HG03039 (cell line): ENCODE measurements around the gene ZBP1.
"Not testable (repeated sequence)": the region's sequence is repeated elsewhere in the genome, so short reads cannot be mapped to it uniquely, and the experiment has no call there.

Source experiments
- ATAC-seq: cut with Tn5 transposase; IDR thresholded peaks from one replicate; pipeline ENCODE4 v1.9.1; 2021; ENCODE audit warnings: mild to moderate bottlenecking, moderate library complexity; ENCODE audit not compliant: unreplicated experiment

Gene ZBP1

DNA sequence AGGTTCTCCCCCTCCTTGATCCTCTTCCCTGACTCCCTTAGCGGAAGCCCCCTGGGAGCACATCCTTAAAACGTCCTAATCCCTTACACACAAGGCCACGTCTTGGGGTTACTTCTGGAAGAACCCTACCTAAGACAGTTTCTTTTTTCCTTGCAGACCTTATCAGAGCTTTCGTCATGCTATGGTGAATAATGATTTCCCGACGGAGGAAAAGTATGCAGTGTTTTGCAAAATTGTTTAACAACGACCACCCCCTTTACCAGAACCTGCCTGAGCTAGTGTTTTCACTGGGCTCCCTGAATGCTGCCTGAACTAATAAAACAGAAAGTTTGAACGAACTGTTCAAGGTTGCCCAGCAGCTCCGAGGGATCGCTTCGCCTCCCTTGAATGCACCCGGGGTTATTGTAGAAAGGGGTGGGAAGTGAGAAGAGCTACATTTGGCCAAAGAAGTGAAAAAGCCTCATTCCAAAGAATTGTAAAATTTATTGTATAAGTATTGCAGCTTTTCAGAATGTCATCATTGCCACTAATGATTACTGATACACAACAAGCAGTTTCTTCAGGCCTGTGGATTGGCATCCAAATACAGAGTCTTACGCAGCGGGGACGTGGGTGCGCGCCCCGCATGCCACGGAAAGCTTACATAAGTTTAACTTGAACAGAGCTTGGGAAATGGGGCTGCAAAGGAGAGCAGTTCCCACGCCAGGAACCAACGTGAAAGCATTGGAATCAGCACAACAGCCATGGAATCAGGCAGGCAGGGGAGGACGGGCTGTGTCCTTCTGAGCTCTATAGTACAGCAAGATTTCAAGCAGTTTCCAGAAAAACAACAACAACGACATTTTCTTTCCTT lies 27.9 kb upstream of the ZBP1 start:
- no peak for ATAC-seq

DNA sequence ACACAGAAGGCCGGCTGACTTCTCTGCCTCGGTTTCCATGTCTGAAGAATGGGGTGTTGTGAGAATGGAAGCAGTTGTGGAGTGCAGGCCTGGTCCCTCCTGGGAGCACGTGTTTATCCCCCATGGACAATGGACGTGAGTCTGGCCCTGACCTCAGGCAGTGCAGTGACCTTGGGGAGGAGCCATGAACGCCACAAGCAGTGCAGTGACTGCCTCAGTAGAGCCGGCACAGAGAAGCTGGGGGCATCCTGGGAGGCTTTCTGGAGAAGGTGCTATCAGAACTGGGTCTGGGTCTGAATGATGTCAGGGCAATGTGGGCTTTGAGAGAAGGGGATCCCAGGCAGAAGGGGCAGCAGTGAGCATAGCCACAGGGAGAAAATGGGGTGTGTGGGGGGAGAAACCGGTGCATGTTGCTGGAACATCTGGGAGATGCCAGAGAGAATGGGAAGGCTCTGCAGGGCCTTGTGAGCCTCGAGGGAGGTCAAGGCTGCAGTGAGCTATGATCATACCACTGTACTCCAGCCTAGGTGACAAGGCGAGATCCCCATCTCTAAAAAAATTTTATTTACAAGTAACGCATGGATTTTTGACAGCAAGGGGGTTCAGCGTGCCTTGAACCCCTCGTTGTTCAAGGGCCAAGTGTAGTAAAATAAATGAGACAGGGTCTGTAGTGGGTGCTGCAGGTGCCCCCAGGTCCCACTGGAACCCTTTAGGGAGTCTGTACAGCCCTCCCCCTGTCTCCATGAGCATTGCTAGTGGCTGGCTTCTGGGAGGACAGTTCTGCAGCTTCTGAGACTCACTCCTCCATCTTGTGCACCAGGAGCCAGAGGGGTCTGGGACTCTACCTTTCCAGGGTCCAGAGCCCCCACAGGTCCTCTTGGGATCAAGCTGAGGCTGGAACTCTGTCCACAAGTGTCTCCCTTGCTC lies 27.0 kb upstream of the ZBP1 start:
- ATAC-seq, result no peak

DNA sequence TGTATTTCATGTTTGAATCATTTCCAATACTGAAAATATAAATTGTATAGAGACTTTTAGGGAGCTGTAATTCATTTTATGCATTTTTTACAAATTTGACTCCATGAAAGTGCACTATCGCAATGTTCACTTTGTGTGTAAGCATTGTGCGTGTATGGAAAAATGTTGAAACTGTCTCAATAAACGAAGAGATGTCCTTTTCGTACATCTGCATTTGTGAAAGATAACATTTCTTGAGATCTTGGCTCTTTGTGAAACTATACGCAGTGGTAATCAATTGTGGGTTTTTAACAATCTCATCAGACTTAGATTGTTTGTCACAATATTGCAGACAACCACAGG lies 18.6 kb upstream of the ZBP1 start:
- ATAC-seq, result no peak

DNA sequence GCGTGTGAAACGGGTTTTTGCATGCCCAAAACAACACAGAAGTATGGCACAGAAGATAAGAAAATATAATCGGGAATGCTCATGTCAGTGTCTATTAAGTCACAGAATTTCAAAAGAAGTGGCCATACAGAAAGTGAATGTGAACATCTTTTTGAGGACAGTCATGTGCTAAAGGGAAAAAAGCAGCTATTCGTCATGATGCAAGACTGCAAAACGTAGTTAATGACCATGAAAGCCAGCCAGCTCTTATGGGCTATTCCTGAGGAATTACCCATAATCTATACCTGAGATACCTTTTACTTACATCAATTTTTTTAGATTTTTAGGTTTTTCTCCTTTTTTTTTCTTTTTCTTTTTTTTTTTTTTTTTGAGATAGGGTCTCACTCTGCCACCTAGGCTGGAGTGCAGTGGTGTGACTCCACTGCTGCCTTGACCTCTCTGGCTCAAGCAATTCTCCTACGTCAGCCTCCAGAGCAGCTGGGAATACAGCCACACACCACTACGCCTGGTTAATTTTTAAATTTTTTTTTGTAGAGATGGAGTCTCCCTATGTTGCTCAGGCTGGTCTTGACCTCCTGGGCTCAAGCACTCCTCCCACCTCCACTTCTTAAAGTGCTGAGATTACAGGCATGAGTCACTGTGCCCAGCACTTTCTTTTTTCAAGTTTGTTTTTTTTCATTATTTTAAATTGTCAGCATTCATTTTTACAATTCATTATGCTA lies 18.1 kb upstream of the ZBP1 start:
- no peak for ATAC-seq

DNA sequence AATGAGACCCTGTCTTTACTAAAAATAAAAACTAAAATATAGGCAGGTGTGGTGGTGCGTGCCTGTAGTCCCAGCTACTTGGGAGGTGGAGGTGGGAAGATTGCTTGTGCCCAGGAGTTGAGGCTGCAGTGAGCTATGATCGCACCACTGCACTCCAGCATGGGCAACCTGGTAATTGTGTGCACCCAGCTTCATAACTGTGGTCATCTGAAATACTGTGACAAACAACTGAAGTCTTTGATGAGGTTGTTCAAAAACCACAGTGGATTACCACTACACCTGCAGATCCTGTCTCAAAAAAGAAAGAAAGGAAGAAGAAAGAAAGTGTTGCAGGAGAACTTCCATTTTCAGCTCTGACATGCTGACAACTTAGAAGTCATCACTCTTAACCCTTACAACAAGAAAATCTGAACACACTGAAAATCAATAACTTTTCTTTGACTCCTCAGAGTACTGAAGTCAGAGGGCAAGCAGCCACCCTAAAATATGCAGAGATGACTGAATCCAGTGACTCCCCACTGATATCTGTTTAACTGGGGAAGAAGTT lies 13.8 kb upstream of the ZBP1 start:
- no peak for ATAC-seq

DNA sequence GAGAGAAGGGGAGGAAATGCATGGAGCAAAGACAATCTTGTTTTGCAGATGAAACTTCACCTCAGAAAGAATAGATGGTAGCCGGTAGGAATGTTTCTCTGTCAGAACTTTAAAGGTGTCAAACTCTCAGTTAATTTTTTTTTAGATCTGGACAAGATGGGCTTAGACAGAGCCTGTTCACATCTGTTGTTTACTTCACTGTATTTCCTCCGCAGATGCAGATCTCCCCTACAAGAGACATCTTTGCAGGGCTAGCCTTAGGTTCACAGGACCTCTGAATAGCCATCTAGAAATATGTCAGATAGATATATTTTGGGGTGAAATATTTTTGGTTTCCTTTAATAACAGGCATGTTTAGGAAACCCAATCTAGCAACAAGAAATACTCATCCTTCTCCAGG lies 12.1 kb upstream of the ZBP1 start:
- ATAC-seq, result no peak

DNA sequence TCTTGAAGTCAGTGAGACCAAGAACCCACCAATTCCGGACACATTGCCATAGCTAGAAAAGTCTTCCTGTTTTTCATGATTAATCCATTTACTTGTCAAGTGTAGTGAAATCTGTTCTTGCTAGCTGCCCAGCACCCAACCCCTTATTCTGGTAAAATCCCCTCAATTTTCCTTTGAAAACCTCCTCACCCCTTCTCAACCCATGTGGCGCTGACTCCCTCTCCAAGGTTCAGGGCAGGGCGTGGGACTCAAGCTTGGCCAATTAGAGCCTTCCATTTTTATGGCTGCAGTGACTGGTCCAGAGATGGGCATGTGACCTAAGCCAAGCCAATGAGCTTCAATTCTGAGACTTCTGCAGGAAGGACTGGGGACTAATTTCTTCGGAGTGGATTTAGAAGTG lies 9.8 kb upstream of the ZBP1 start:
- no peak for ATAC-seq

DNA sequence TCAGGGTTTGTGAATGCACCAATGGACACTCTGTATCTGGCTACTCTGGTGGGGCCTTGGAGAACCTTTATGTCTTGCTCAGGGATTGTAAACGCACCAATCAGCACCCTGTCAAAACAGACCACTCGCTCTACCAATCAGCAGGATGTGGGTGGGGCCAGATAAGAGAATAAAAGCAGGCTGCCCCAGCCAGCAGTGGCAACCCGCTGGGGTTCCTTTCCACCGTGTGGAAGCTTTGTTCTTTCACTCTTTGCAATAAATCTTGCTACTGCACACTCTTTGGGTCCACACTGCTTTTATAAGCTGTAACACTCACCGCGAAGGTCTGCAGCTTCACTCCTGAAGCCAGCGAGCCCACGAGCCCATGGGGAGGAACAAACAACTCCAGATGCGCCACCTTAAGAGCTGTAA lies 9.3 kb upstream of the ZBP1 start:
- not testable (repeated sequence) for ATAC-seq

DNA sequence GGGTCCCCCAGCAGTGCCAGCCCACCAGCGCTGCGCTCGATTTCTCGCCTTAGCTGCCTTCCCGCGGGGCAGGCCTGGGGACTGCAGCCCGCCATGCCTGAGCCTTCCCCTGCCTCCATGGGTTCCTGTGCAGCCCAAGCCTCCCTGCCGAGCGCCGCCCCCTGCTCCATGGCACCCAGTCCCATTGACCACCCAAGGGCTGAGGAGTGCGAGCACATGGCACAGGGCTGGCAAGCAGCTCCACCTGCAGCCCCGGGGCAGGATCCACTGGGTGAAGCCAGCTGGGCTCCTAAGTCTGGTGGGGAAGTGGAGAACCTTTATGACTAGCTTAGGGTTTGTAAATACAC lies 8.7 kb upstream of the ZBP1 start:
- not testable (repeated sequence) for ATAC-seq

- ATAC-seq, result no peak
Observed at GRCh38 chr20:57628047-57628961, 8.1 kb upstream of the ZBP1 start.

GRCh38 chr20:57627339-57627738 lies 7.1 kb upstream of the ZBP1 start:
- ATAC-seq, result no peak

- no peak for ATAC-seq
Observed at GRCh38 chr20:57625978-57626377, 5.8 kb upstream of the ZBP1 start.

GRCh38 chr20:57625181-57625958 lies 5.1 kb upstream of the ZBP1 start:
- no peak for ATAC-seq

GRCh38 chr20:57624124-57624523 lies 3.9 kb upstream of the ZBP1 start:
- ATAC-seq, result no peak

GRCh38 chr20:57622579-57623381 lies 2.6 kb upstream of the ZBP1 start:
- no peak for ATAC-seq

DNA sequence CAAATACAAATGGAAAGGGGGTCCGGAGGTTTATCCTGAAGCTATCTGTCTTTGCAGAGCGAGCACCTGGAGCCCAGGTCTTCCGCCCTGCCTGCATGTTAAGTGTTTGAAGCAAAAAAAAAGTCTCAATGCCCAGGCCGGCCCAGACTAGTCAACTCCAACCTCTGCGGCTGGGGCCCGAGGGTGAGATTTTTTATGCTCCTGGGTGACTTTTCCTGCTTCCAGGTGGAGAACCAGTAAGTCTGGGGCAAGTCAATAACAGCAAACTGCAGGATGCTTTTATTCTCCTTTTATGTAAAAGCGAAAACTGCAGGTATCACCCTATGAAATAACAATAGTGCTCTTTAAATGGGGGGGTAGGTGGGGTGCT lies 2.0 kb upstream of the ZBP1 start:
- ATAC-seq, result no peak

GRCh38 chr20:57621421-57622200 lies 1.4 kb upstream of the ZBP1 start:
- ATAC-seq, result no peak

GRCh38 chr20:57620999-57621398 lies 773 bp upstream of the ZBP1 start:
- no peak for ATAC-seq
